Hepatocyte (in vitro differentiated cells): Measurements from ENCODE around the gene NBAS. TPM values are rescaled to one million over a fixed set of nuclear protein-coding genes. Genes with fewer than 3 reads are reported as not detected.
"Not testable (repeated sequence)": the region's sequence is repeated elsewhere in the genome, so short reads cannot be mapped to it uniquely, and the experiment has no call there.

Experiments used
- DNase-seq: peaks from one replicate; pipeline ENCODE4 v3.0.0-alpha.2; 2016; ENCODE audit warnings: low spot score
- H2AFZ ChIP-seq: fragments of 200-600 bp; sonication (generic); 2 replicates; pipeline ENCODE4 v1.6.0; 2016; ENCODE audit warnings: antibody characterized with exemption, mild to moderate bottlenecking
- H3K27ac ChIP-seq: fragments of 200-600 bp; sonication (generic); 2 replicates; pipeline ENCODE4 v1.5.1; 2016; ENCODE audit warnings: mild to moderate bottlenecking
- H3K27me3 ChIP-seq: fragments of 200-600 bp; sonication (generic); 2 replicates; pipeline ENCODE4 v1.6.1; 2016
- H3K36me3 ChIP-seq: fragments of 200-600 bp; sonication (generic); replicated peaks from 2 replicates; pipeline ENCODE4 v1.5.1; 2016; ENCODE audit warnings: low read depth; ENCODE audit not compliant: insufficient read depth
- H3K4me1 ChIP-seq: fragments of 200-600 bp; sonication (generic); 2 replicates; pipeline ENCODE4 v1.5.1; 2016; ENCODE audit warnings: mild to moderate bottlenecking, moderate library complexity; ENCODE audit not compliant: insufficient read depth
- H3K4me2 ChIP-seq: fragments of 200-600 bp; sonication (generic); 2 replicates; pipeline ENCODE4 v1.6.0; 2016
- H3K4me3 ChIP-seq: fragments of 200-600 bp; sonication (generic); 2 replicates; pipeline ENCODE4 v1.5.1; 2016; ENCODE audit warnings: mild to moderate bottlenecking
- H3K79me2 ChIP-seq: fragments of 200-600 bp; sonication (generic); 2 replicates; pipeline ENCODE4 v1.6.0; 2017; ENCODE audit warnings: mild to moderate bottlenecking
- H3K9me2 ChIP-seq: fragments of 200-600 bp; sonication (generic); replicated peaks from 2 replicates; pipeline ENCODE4 v1.6.0; 2017; ENCODE audit warnings: mild to moderate bottlenecking; ENCODE audit not compliant: insufficient read depth
- H3K9me3 ChIP-seq: fragments of 200-600 bp; sonication (generic); 2 replicates; pipeline ENCODE4 v1.5.1; 2016; ENCODE audit warnings: low read depth, mild to moderate bottlenecking
- H4K20me1 ChIP-seq: fragments of 200-600 bp; sonication (generic); 2 replicates; pipeline ENCODE4 v1.6.0; 2016; ENCODE audit warnings: mild to moderate bottlenecking; ENCODE audit not compliant: insufficient read depth, poor library complexity, severe bottlenecking
- CTCF ChIP-seq: fragments of 200-600 bp; sonication (generic); IDR thresholded peaks from 2 replicates; pipeline ENCODE4 v1.5.1; 2016; ENCODE audit warnings: antibody characterized with exemption, mild to moderate bottlenecking; ENCODE audit not compliant: poor library complexity
- EZH2 ChIP-seq: fragments of 200-600 bp; sonication (generic); IDR thresholded peaks from 2 replicates; pipeline ENCODE4 v1.6.1; 2016; ENCODE audit warnings: antibody characterized with exemption, mild to moderate bottlenecking, borderline replicate concordance
- EZH2phosphoT487 ChIP-seq: fragments of 200-600 bp; sonication (generic); IDR thresholded peaks from one replicate; pipeline ENCODE4 v1.6.1; 2018; ENCODE audit warnings: antibody characterized with exemption, mild to moderate bottlenecking, low read depth, moderate library complexity; ENCODE audit not compliant: unreplicated experiment, severe bottlenecking
- WGBS: methylation state at CpG from one replicate; pipeline ENCODE4 v1.1.6; 2016; ENCODE audit warnings: low lambda C conversion rate; ENCODE audit errors: missing lambda C conversion rate; 5-methylcytosine and 5-hydroxymethylcytosine counted together
- polyA plus RNA-seq: library from polyadenylated mRNA; unstranded; fragments of >200 nt; fragmentation: Nextera tagmentation; extraction: Ambion mirVana; gene quantifications from 2 replicates; pipeline ENCODE4 v1.2.1, GENCODE V29; 2016
- total RNA-seq: library from RNA; depleted of rRNA; stranded (reverse); fragments of >200 nt; gene quantifications from 2 replicates; pipeline ENCODE4 v1.2.3, GENCODE V29; 2014

Gene NBAS
- total and polyA plus RNA-seq, 2 experiments from 2014 or later: 20.8 to 47.2 TPM

GRCh38 chr2:15543541-15543940 is 17.6 kb downstream of the NBAS start:
- H3K4me2 ChIP-seq: no peak overlapping the region
- no peaks in the 10 kb centered on the region for H3K27me3 ChIP-seq
- H3K9me2 ChIP-seq: no peaks in the 10 kb centered on the region
- no peaks in the 10 kb centered on the region for H3K9me3 ChIP-seq
- DNase-seq: no peak
- H2AFZ ChIP-seq: no peak overlapping the region
- no peaks in the 10 kb centered on the region for H4K20me1 ChIP-seq
- WGBS: over 99% methylated on average over 6 of the region's 6 CpGs
- H3K79me2 ChIP-seq: no peaks in the 10 kb centered on the region
- no peak overlapping the region for H3K27ac ChIP-seq
- TF ChIP-seq EZH2: no peak
- no peak for TF ChIP-seq CTCF
- TF ChIP-seq EZH2phosphoT487: no peak
- no peaks in the 10 kb centered on the region for H3K4me1 ChIP-seq
- H3K4me3 ChIP-seq: no peak overlapping the region
- H3K36me3 ChIP-seq: no peaks in the 10 kb centered on the region

- H3K4me2 ChIP-seq: no peak overlapping the region
- H3K4me3 ChIP-seq: no peak overlapping the region
- no peaks in the 10 kb centered on the region for H3K9me2 ChIP-seq
- no peak overlapping the region for H3K27ac ChIP-seq
- H3K36me3 ChIP-seq: no peaks in the 10 kb centered on the region
- H3K79me2 ChIP-seq: no peaks in the 10 kb centered on the region
- no peaks in the 10 kb centered on the region for H3K27me3 ChIP-seq
- no peak for DNase-seq
- H4K20me1 ChIP-seq: no peaks in the 10 kb centered on the region
- WGBS: 98% methylated on average over 3 of the region's 3 CpGs
- H3K4me1 ChIP-seq: no peaks in the 10 kb centered on the region
- no peak overlapping the region for H2AFZ ChIP-seq
- H3K9me3 ChIP-seq: no peaks in the 10 kb centered on the region
- TF ChIP-seq CTCF: no peak
- no peak for TF ChIP-seq EZH2phosphoT487
Observed at GRCh38 chr2:15543053-15543452, 18.1 kb downstream of the NBAS start.

GRCh38 chr2:15542269-15542668 is 18.9 kb downstream of the NBAS start:
- not testable (repeated sequence) for H3K4me3 ChIP-seq, H3K27ac ChIP-seq, H3K4me2 ChIP-seq, H3K9me2 ChIP-seq, H3K27me3 ChIP-seq, DNase-seq, H2AFZ ChIP-seq, H4K20me1 ChIP-seq, H3K9me3 ChIP-seq, H3K36me3 ChIP-seq, H3K79me2 ChIP-seq, H3K4me1 ChIP-seq
- whole genome bisulfite sequencing: 56% methylated on average over 4 of the region's 6 CpGs

- not testable (repeated sequence) for H2AFZ ChIP-seq, H3K27me3 ChIP-seq, H4K20me1 ChIP-seq, H3K4me2 ChIP-seq, H3K4me3 ChIP-seq, H3K36me3 ChIP-seq, H3K9me3 ChIP-seq, DNase-seq, H3K9me2 ChIP-seq, H3K27ac ChIP-seq, H3K4me1 ChIP-seq, H3K79me2 ChIP-seq
- WGBS: 88% methylated on average over 5 of the region's 5 CpGs
Observed at GRCh38 chr2:15540523-15540922, 20.6 kb downstream of the NBAS start.

- Histone ChIP-seq H3K4me3 (no peak overlapping the region), H3K9me3 (no peaks in the 10 kb centered on the region), H3K4me1 (no peaks in the 10 kb centered on the region), H3K27ac (no peak overlapping the region), H3K79me2 (no peaks in the 10 kb centered on the region), H3K36me3 (no peaks in the 10 kb centered on the region), H2AFZ (no peak overlapping the region), H3K9me2 (no peaks in the 10 kb centered on the region), H3K4me2 (no peak overlapping the region), H4K20me1 (no peaks in the 10 kb centered on the region), H3K27me3 (no peaks in the 10 kb centered on the region)
- no peak for TF ChIP-seq EZH2
- TF ChIP-seq CTCF: no peak
- TF ChIP-seq EZH2phosphoT487: no peak
- no peak for DNase-seq
- 96% methylated on average over 3 of the region's 3 CpGs for WGBS
Observed at GRCh38 chr2:15539999-15540398, 21.1 kb downstream of the NBAS start.
